HG03354 (cell line): Measurements from ENCODE around the gene SNRNP35.
"Not testable (repeated sequence)": the region's sequence is repeated elsewhere in the genome, so short reads cannot be mapped to it uniquely, and the experiment has no call there.

Source experiments
- ATAC-seq: cut with Tn5 transposase; IDR thresholded peaks from one replicate; pipeline ENCODE4 v1.9.1; 2021; ENCODE audit warnings: mild to moderate bottlenecking; ENCODE audit not compliant: unreplicated experiment, poor library complexity, severe bottlenecking

SNRNP35 gene, protein sequence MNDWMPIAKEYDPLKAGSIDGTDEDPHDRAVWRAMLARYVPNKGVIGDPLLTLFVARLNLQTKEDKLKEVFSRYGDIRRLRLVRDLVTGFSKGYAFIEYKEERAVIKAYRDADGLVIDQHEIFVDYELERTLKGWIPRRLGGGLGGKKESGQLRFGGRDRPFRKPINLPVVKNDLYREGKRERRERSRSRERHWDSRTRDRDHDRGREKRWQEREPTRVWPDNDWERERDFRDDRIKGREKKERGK

DNA sequence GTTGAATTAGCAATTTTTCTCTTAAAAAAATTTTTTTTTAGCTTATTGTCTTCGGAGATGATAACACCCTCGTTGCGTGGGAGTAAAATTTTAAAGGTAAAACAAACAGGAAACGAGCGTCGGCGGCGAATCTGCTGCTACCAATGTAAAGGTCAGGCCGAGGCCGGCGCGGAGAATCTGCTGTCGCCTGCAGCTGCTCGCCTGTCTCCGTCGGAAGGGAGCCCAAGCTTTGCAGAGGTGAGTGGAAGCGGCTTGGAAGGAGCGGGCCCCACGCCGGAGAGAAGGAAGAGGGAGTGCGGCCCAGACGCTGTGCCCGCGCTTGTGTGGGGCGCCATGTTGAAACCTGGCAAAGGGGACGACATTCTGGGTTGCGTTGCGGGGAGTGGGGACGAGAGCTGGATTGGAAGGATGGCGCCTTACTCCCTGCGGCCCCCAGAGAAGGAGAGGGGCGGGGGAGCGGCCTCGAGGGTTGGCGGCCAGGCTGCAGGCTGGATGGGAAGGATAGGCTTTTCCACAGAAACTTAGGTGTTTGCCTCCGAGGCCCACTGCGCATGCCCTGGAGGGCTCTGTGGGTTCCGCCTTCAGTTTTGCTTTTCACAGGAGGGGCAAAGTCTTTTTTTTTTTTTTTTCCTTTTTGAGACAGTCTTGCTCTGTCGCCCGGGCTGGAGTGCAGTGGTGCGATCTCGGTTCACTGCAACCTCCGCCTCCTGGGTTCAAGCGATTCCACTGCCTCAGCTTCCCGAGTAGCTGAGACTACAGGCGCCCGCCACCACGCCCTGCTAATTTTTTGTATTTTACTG lies at the start of gene SNRNP35:
SNRNP35 (plus strand) TSS at position 160 of the 800 bp plus-strand sequence. CDS start 7,402 bp downstream, outside the sequence.
- peak; percentile 68 for ATAC-seq

DNA sequence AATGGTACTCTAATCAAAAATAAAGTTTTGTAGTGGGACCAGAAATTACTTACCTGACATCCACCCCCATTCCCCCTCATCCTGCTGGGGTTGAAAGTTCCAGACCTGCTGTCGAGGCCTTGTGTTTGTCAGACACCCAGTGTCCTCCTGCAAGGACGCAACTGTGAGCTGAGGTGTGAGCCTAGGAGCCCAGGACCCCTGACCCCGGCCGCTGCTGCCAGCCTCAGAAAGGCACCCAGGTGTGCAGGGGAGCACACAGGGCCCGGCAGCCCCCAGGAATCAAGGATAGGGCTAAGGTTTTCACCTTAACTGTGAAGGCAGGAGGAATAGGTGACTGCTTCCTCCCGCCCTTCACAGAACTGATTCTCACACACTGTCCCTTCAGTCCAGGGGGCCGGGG lies 49.3 kb upstream of the SNRNP35 start:
- not testable (repeated sequence) for ATAC-seq

DNA sequence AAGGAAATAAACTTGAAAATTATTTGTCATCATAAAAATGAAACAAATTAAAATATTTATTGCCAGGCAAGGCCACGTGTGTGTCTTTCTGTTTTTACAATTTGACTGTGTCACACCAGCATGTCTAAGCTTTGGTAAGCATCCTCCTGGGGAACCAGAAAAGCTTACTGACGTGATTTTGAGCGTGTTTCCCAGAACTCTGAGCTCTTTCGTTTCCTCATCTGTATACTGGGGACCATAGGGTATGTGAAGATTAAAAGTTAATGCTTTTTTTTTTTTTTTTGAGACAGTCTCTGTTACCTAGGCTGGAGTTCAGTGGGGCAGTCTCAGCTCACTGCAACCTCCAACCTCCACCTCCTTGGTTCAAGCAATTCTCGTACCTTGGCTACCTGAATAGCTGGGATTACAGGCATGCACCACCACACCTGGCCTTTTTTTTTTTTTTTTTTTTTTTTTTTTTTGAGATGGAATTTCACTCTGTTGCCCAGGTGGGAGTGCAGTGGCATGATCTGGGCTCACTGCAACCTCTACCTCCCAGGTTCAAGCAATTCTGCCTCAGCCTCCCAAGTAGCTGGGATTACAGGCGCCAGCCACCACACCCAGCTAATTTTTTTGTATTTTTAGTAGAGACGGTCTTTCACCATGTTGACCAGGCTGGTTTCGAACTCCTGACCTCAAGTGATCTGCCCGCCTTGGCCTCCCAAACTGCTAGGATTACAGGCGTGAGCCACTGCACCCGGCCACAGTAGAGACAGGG lies 48.5 kb upstream of the SNRNP35 start:
- not testable (repeated sequence) for ATAC-seq

DNA sequence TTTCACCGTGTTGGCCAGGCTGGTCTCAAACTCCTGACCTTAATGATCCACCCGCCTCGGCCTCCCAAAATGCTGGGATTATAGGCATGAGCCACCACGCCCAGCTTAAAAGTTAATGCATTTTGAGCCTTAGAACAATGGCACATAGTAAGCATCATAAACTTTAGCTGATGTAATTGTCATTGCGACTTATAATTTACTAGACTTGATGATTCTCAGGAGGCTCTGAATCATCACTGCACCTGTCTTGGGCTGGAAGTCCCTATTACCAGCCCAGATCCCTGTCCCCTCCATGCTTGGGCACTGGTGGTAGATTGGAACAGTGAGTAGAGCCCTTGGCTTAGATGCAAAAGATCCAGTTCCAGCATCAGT lies 47.9 kb upstream of the SNRNP35 start:
- no peak for ATAC-seq

DNA sequence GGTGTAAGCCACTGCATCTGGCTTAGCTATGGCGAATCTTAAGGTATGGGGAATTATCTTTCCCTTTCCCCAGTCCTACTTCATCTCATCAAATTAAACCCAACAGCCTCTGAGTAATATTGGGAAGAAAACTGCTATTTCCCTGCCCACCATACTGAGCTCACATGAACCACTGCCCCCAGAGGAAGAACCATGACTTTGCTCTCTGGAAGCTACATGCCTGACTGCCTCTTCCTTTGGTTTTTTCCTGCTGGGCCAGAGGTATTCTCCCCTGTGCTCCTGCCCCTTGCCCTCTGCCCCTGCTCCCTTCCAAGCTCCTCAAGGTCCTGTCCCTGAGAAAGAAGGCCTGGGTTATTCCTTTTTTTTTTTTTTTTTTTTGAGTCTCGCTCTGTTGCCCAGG lies 36.6 kb upstream of the SNRNP35 start:
- ATAC-seq, result no peak

DNA sequence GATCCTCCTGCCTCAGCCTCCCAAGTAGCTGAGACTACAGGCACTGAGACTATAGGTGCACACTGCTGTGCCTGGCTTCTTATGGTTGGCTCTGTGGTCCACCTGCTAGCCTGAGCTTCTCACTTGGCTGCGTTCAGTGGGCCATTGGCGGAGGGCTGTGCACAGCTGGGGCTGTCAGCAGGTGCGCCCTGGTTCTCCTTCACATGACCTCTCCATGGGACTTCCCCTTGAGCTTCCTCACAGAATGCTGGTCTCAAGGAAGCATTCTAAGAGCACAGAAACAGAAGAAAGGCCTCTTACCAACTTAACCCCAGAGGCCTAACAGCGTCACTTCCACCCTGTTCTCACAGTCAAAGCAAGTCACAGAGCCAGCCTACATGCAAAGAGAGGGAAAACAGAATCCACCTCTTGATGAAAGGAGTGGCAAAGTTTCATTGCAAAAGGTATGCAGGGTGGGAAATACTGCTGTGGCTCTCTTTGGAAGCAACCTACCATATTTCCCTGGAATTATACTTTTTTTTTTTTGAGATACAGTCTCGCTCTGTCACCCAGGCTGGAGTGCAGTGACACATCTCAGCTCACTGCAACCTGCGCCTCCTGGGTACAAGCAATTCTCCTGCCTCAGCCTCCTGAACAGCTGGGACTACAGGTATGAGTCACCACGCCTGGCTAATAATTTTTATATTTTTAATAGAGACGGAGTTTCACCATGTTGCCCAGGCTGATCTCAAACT lies 30.7 kb upstream of the SNRNP35 start:
- ATAC-seq, result peak; percentile 92

DNA sequence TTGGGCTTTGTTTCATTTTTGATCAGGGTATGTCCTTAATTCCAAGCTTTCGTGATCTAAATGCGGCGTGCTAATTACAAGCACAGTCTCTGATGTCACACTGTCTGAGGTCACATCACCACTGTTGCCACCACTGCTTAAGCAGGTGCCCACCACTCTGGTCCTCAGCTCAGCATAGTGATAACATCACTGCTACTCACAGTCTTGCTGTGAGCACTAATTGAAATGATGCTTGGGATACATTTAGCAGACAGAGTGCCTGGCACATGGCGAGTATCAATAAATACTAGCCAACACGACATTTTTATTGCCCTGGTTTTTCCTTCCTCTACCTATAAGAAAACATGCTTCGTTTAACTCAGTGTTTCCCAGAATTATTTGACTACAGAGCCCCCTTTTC lies 29.3 kb upstream of the SNRNP35 start:
- no peak for ATAC-seq

DNA sequence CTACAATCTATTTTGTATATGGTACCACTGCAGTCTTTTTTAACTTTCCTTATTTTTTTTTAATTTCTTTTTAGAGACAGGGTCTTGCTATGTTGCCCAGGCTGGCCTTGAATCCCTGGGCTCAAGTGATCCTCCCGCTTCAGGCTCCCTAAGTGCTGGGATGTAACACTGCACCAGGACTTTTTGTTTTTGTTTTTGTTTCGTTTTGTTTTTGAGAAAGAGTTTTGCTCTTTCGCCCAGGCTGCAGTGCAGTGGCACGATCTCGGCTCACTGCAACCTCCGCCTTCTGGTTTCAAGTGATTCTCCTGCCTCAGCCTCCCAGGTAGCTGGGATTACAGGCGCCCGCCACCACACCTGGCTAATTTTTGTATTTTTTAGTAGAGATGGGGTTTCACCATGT lies 28.8 kb upstream of the SNRNP35 start:
- ATAC-seq, result not testable (repeated sequence)

DNA sequence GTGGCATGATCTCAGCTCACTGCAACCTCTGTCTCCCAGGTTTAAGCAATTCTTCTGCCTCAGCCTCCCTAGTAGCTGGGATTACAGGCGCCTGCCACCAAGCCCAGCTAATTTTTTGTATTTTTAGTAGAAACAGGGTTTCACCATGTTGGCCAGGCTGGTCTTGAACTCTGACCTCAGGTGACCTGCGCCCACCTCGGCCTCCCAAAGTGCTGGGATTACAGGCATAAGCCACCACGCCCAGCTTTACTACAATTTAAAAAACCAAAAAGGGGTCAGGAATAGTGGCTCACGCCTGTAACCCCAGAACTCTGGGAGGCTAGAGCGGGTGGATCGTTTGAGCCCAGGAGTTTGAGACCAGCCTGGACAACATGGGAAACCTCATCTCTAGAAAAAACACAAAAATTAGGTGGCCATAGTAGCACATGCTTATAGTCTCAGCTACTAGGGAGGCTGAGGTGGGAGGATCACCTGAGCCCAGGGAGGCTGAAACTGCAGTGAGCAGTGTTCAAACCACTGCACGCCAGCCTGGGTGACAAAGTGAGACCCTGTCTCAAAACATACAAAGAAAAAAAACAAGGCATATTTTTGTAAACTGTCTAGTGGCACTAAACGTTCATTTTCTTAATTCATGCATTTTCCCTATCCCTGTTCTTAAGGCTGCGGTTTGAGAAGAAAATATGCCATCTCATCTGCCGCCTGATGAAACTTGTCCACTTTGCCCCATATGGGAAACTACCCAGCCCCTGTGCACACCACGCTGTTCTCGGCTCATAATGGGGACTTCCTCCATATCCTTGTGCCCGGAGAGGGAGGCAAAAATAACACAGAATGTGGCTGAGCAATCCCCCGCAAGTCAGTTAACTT lies 25.8 kb upstream of the SNRNP35 start:
- ATAC-seq, result not testable (repeated sequence)

DNA sequence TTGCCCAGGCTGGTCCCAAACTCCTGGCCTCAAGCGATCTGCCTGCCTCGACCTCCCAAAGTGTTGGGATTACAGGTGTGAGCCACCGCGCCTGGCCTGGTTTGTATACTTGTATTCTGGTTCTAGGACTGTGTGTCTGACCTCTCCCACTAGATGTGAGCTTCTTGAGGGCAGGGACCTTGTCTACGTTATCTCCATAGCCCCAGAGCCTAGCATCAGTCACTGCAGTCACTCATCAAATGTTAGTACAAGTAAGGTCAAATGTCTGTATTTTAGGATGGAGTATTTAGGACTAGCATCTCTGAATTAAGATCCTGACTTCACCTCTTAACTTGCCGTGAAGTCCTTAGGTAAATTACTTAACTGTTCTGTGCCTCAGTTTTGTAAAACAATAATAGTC lies 24.3 kb upstream of the SNRNP35 start:
- no peak for ATAC-seq

DNA sequence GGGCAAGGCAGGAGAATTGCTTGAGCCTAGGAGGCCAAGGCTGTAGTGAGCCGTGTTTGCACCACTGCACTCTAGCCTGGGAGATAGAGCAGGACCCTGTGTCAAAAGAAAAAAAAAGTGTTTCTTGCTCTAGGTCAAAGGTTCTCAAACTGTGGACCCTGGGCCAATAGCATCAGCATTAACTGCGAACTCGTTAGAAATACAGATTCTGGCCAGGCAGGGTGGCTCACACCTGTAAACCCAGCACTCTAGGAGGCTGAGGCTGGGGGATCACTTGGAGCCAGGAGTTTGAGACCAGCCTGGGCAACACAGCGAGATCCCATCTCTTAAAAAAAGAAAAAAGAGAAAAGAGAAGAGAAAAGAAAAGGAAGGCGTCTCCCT lies 22.3 kb upstream of the SNRNP35 start:
- no peak for ATAC-seq

DNA sequence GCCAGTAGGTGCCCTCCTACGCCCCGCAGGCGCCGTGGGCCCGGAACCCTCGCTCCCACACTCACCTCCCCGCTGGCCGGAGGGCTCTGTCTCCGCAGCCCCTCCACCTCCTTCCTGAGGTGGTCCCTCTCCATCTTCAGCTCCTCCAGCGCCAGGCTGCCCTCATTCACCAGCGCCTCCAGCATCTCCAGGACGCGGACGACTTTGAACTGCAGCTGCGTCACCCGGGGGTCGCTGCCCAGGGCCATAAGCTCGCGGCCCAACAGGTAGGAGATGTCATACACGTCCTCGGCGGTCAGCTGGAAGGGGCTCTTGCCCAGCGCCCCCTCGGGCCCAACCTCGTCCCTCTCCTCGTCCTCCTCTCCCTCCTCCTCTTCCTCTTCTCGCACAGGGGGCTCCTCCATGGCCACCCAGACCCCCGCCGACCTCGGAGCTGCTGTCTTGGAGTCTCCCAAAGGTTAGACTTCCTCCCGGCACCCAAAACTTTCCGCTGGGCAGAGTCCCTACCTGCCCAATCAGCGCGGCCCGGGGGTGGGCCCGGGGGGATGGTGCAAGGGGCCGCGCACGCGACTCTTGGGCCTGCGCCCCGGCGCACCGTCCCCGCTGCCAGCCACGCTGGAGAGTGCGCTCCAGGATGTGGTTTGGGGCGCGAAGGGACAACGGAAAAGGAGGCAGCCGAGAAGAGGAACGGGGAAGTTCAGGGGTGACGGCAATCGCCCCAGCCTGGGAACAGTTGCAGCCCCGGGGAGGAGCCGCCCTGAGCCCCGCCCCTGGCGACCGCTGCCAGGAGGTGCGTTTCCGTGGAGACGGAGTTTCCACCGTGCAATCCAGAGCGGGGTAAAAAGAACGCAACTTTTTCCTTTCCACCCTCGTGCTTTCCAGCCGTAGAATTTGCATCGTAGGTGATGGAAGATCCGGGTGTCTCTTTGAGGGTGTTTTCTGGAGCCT lies 21.6 kb upstream of the SNRNP35 start, which contains the start of gene RILPL2:
RILPL2 (minus strand) TSS at position 668 of the 948 bp plus-strand sequence; CDS start at position 404, 264 bp downstream.
- peak; percentile 78 for ATAC-seq

DNA sequence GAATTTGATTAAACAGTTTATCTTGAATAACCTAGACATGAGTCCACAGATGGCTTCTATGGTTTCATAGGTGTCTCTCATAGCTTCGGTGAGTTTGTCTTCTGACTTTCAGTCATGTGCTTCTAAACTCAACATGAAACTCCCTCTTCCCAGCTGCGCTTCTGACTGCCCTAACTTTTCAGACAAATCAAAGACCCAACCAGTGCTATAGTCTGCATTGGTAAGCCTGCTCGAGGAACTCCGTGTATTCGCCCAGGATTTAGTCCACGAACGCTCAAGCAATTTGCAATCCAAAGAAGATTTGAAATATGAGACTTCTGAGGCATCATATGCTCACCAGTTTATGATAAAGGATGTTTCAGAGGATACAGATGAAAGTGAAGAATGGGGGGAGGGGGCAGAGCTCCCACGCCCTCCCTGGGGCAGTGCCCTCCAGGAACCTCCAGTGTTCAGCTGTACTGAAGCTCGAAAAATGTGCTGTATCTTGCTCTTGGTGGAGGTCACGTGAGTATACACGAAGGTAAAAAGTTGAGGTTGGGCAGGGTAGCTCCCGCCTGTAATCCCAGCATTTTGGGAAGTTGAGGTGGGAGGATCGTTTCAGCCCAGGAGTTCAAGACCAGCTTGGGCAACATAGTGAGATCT lies 16.3 kb upstream of the SNRNP35 start:
- ATAC-seq, result peak; percentile 51

DNA sequence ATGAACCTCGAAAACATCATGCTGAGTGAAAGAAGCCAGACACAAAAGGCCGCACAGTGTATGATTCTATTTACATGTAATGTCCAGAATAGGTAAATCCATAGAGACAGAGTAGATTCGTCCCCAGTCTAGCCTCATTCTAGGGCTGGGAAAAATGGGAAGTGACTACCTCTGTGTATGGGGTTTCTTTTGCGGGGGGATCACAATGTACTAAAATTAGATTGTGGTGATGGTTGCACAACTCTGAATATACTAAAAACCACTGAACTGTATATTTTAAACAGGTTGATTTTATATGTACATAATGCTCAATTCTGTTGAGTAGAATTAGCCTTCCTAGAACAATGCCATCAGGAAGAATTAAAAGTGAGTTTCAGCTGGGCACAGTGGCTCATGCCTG lies 15.2 kb upstream of the SNRNP35 start:
- ATAC-seq, result no peak

DNA sequence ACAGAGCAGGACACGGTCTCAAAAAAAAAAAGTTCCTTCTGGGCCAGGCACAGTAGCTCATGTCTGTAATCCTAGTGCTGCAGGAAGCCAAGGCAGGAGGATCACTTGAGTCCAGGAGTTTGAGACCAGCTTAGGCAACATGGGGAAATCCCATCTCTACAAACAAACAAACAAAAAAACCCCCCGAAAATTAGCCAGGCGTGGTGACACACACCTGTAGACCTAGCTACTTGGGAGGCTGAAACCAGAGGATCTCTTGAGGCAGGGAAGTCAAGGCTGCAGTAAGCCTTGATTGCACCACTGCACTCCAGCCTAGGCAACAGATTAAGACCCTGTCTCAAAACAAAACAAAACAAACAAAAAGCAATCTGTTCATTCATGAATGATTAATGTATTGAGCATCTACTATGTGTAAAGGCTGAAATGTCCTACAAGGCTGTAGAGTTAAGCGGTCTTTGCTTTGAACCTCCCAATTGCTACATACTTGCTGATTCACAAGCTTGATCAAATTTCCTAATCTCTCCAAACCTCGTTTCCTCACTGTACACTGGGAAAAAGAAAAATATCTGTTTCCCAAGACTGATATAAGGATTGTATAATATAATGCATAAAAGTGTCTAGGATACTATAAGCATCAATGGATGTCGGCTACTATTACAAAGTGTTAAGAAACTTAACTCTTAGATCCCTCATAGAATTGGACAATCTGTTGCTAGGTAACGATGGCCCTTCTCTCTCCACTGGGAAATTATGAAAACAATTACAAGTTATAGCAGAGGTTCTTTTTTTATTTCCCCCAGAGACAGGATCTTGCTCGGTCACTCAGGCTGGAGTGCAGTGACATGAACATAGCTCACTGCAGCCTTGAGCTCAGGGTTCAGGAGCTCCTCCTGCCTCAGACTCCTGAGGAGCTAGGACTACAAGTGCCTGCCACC lies 13.6 kb upstream of the SNRNP35 start:
- ATAC-seq, result no peak
